Stimulated activated CD8-positive, alpha-beta memory T cell treated with anti-CD3 and anti-CD28 coated beads, Interleukin-12 subunit alpha, Interleukin-12 subunit beta, amount 100 ng/mL, for 4 hours (primary cell): ENCODE results near the gene TBATA.

Experiments
- DNase-seq: peaks from one replicate; pipeline ENCODE4 v3.0.0-alpha.2; 2020; ENCODE audit warnings: low read depth

Gene TBATA

DNA sequence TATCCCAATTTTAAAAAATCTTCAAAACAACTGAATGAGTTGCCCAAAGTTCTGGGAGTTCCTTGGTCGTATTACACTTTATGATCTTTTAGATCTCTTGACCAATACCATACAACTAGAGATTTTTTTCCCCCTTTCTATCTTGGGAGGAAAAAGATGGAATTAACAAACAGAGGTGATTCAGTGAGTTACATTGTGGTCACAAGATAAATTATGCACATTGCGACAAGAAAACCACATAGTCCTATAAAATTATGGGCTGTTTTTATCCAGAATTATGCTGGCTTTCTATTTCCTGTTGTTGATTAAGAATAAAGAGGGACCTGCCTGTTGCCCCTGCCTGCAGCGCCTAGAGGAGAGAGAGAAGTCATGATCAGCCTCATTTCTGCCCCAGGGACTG lies 22.4 kb upstream of the TBATA start:
- no peak for DNase-seq

GRCh38 chr10:70806841-70807240 lies 21.7 kb upstream of the TBATA start:
- DNase-seq = no peak

- no peak for DNase-seq
Measured at GRCh38 chr10:70805619-70806215, 20.5 kb upstream of the TBATA start.

DNA sequence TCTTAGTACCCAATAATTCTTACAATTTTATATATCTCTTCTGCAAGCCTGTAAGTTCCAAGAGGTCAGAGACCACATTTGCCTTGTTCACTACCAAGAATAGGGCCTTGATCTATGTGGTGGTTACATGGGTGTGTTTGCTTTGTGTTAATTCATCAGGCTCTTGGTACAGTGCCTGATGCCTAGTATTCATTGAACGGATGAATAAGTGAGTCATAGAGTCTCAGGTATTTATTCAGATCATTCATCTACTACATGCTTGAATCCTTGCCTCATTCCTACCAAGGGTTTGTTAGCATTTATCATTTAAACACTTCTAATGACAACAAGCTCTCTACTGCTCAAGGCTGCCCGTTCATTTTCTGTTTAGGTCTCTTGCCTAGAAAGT lies 19.2 kb upstream of the TBATA start:
- no peak for DNase-seq

DNA sequence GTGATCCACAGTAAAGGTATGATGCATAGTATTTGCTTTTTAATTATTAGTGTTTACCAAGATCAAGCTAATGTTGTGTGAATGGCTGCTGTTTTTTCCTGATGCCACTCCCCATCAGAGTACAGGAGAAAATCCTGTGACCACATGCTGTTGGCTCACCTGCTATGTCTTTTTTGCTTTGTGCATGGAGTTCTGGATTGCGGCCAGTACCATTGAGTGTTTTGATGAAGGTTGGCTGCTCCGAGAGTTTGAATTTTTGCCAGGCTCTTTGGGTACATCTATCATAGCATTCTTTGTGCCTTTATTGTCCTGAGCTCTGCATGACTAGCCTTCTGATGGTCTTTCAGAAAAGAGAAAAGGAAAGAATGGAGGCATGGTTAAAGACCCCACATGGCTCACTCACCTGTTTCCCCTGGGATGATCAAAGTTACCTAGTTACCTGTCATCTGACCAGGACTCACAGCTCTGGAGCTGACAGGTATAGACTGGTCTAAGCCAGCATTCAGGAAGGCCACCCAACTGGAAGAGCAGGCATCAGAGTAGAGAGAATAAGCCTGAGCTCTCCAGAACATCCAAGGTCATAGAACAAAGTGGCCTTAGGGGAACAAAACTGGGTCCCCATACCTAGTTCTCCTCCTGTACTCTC lies 18.7 kb upstream of the TBATA start:
- DNase-seq = no peak

- DNase-seq = no peak
Measured at GRCh38 chr10:70801854-70802253, 16.7 kb upstream of the TBATA start.

DNA sequence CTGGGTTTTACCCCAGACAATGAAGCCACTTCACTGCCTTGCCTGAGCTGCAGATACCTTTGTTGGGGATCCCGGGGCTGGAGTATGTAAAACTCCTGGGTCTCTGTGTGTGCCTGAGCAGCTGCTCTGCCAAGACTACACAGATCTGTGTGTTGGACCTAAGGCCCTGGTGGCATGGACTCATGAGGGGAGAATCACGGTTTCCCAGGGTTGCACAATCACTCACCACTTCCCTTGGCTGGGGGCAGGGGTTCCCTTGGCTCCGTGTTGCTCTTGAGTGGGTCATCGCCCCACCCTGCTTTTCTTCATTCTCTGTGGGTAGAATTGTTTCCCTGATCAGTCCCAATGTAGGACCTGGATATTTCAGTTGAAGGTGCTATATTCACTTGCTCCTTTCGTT lies 13.9 kb upstream of the TBATA start:
- DNase-seq = no peak

- no peak for DNase-seq
Measured at GRCh38 chr10:70797840-70798239, 12.7 kb upstream of the TBATA start.

- DNase-seq = no peak
Measured at GRCh38 chr10:70795613-70796012, 10.4 kb upstream of the TBATA start.

DNA sequence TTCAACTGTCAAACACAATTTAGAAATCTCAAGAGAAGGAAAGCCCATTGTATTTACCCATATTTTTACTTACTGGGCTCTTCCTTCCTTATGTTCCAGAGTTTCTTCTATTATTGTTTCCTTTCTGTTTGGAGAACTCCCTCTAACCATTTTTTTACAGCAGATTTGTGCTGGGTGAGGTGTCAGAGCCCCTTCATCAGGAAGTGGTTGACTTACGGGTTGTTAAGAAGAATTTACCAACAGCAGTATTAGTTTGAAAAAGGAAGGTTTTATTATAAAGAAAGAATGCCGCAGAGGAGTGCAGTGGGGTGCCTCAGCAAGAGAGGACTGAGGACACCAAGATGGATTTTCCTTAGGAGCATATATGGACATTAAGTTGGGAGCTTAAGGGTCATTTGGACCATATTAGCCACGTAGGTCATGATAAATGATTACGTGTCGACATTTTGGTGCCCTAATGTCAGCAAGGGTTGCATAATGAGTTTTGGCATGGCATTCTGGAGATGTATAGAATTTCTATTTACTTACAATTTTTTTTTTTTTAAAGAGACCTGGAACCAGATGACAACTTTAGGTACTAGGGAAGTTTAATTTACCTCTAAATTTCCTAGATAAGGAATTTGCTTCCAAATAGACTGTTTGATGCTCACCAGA lies 6.3 kb upstream of the TBATA start:
- DNase-seq = no peak

- no peak for DNase-seq
Measured at GRCh38 chr10:70786799-70787415, 1.7 kb upstream of the TBATA start.

DNA sequence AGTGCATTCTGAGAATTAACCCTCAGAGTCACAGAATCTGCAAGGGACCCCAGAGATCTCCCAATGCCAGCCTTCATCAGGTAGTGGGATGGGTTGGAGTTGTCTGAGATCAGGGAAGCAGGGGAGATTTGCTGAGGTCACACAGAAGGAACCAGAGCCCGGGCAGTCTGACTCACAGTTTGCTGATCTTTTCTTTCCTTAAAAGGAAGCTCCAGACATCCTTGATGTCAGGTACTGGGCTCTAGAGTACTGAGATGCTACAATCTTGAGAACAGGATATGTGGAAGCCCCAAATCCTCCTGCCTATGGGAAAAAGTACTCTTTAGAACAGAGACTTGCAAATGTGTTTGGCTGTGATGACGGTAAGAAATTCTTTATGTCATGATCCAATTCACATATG lies 706 bp downstream of the TBATA start:
- no peak for DNase-seq

DNA sequence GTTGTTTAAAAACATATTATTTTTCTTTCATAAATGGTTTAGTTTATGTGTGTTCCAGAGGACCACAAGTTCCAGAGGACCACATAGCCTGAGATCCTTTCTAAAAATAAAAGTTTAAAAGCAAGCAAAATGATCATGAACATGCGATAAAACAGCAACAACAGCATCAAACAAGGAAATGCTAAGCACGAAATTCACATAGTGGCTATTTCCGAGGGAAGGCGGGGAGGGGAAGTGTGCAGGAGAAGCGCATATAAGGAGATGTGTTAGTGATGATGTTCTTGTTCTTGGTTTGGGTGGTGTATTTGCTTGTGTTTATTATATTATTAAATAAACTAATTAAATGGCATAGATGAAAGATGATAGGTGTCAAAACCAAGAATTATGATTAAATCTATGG lies 1.2 kb downstream of the TBATA start:
- DNase-seq = no peak

DNA sequence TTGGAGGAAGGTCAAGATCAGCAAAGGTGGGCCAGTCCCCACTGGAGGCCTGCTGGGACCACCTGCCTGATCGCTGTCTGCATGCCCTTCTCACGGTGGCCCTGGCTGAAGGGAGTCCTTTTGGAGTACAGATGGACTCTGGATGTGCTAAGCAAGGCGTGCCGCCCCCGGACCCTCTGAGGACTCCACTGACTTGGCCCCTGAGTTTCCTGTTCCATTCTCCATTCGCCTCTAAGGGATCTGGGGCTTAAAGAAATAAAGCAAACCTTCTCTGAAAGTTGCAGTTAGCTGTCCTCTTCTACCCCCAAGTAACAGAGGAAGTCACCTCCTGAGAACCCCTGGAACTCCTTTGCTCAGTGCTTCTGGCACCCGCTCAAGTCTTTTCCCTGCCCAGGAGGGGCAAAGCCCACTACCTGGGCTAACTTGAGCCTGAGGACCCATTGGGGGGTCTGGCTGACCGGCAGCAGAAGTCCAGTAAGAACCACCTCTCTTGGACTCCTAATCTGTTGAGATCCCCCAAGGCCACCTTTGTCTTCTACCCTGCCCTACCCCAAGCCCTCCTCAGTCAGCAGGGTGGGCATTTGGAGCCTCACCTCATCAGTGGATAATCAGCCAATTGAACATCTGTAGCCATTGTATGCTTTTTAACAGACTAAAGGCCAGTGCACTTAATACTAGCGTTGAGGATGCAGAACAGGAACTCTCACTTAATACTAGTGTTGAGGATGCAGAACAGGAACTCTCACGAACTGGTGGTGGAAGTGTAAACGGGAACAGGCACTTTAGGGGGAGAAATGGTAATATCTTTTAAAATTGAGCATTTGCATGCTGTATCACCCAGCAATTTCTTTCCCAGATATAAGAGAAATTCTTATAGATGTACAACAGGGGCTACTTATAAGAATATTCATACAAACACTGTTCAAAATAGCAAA lies 2.2 kb downstream of the TBATA start:
- no peak for DNase-seq

- no peak for DNase-seq
Measured at GRCh38 chr10:70782086-70782745, 3.0 kb downstream of the TBATA start.

DNA sequence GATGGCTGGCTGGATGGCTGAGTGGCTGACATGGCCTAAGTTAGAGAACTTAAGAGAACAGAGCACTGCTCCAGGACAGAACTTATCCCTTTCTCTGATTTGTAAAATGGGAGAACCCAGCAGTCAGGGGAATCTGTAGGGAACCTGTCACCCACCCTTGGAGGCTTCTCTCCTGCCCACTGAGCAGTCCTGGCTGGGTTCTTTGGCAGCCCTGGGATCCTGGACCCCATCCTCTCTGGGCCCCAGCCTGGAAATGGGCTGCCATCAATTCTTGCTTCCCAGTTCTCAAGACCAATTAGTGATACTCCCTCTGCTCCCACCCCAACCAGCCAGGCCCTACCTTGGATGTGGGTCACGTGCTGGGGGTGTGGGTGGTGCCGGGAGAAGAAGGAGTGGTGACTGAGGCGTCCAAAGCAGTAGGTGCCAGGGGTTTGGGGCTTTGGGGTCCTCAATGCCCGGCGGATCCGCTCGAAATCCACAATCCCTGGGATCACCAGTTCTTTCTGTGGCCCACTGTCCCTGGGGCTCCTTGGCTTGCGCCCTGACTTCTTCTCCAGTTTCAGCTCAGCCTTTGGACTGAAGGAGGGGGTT lies 3.6 kb downstream of the TBATA start:
- DNase-seq = no peak

GRCh38 chr10:70780772-70781171 lies 4.4 kb downstream of the TBATA start:
- no peak for DNase-seq

DNA sequence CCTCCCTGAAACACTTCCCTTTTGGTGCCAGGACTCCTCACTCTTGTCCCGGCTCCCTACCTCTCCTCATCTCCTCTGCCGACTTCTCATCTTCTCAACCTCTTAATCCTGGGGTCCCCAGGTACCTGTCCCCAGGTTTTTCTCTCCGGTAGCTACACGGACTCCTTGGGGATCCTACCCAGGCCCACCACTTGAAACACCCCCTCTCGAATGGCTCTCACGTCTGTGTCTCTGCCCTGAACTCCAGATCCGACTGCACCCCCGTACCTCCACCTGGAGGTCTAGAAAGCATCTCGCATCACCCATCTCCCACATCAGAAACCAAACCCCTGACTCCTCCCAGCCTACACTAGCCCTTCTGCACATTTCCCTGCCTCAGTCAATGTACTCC lies 4.8 kb downstream of the TBATA start:
- DNase-seq = no peak

GRCh38 chr10:70779511-70780369 lies 5.4 kb downstream of the TBATA start:
- DNase-seq = no peak

DNA sequence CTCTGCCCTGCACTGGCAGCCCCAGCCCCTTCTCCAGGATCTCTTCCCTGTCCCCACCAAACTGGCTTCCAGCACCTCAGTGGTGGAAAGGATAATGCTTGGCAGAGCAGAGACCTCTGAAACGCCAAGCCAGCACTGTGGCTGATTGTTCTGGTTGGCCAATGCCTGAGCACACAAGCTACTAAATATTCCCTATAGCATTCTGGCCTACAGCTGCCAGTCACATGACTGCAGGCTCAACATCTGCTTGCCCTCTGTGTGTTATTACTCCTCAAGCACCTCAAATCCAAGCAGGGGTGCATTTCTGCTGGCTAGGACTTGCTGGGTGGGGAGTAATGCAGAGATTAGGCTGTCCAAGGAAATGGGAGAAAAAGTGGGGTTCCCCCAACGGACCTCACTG lies 6.1 kb downstream of the TBATA start:
- DNase-seq = no peak
